Cardiac fibroblast (primary cell): ENCODE data around the gene KCTD12.
A peak's percentile ranks its signal among the peaks of the same experiment; 100 is the strongest.
"Not testable (repeated sequence)": the region's sequence is repeated elsewhere in the genome, so short reads cannot be mapped to it uniquely, and the experiment has no call there.

Source experiments
- DNase-seq, 2 donors: peaks; one replicate each; pipeline versions ENCODE4 v3.0.0 to v3.0.0-alpha.2; 2010; ENCODE audit warnings: low read depth in 2 of 2
- H3K4me3 ChIP-seq, 2 donors: replicated peaks in 1 of 2; 1 replicate in 1 of 2; 2 replicates in 1 of 2; pipeline ENCODE4 v1.5.1; 2011; ENCODE audit warnings: low read depth in 2 of 2, low read length in 2 of 2, mild to moderate bottlenecking in 2 of 2, moderate library complexity in 1 of 2
- CTCF ChIP-seq: IDR thresholded peaks from one replicate; pipeline ENCODE4 v1.5.1; 2011; ENCODE audit warnings: low read depth, mild to moderate bottlenecking, low read length, inconsistent platforms

KCTD12 gene

GRCh38 chr13:76927955-76928354 lies 41.8 kb upstream of the KCTD12 start:
- no peak overlapping the region for H3K4me3 ChIP-seq
- TF ChIP-seq CTCF: no peak
- no peak for DNase-seq

- no peak for DNase-seq
- no peak overlapping the region for H3K4me3 ChIP-seq
- no peak for TF ChIP-seq CTCF
Measured at GRCh38 chr13:76925115-76925514, 38.9 kb upstream of the KCTD12 start.

- no peak for TF ChIP-seq CTCF
- peak; percentile 20 to 80 for DNase-seq
- H3K4me3 ChIP-seq: no peak overlapping the region
Measured at GRCh38 chr13:76921516-76921915, 35.3 kb upstream of the KCTD12 start.

GRCh38 chr13:76917755-76918481 lies 31.7 kb upstream of the KCTD12 start:
- H3K4me3 ChIP-seq: not testable (repeated sequence)
- peak; percentile 31 to 97 for DNase-seq

GRCh38 chr13:76917095-76917494 lies 30.9 kb upstream of the KCTD12 start:
- DNase-seq: peak; percentile 28 to 71
- H3K4me3 ChIP-seq: no peak overlapping the region
- TF ChIP-seq CTCF: no peak

- no peak overlapping the region for H3K4me3 ChIP-seq
- TF ChIP-seq CTCF: no peak
- DNase-seq: no peak
Measured at GRCh38 chr13:76913898-76914297, 27.7 kb upstream of the KCTD12 start.

GRCh38 chr13:76912476-76912875 lies 26.3 kb upstream of the KCTD12 start:
- no peak overlapping the region for H3K4me3 ChIP-seq
- DNase-seq: no peak
- no peak for TF ChIP-seq CTCF
